Liver (tissue), 9 donors: Measurements from ENCODE around the gene CXorf65. TPM values are rescaled to one million over a fixed set of nuclear protein-coding genes. Genes with fewer than 3 reads are reported as not detected.

Experiments
- DNase-seq: peaks from one replicate; pipeline ENCODE4 v3.0.0-alpha.2; 2017; ENCODE audit warnings: low spot score
- H3K27ac ChIP-seq, 2 donors: one replicate each; pipeline ENCODE4 v1.7.0; 2013; ENCODE audit warnings: inconsistent platforms in 2 of 2, low read length in 2 of 2, control low read depth in 1 of 2, low read depth in 1 of 2, mild to moderate bottlenecking in 1 of 2
- H3K27me3 ChIP-seq, 4 donors: one replicate each; pipeline versions ENCODE4 v1.6.1 to v1.7.0; 2013; ENCODE audit warnings: low read length in 3 of 4, inconsistent platforms in 1 of 4, mild to moderate bottlenecking in 1 of 4, moderate library complexity in 1 of 4; ENCODE audit not compliant: control insufficient read depth in 4 of 4, insufficient read depth in 4 of 4
- H3K36me3 ChIP-seq, 4 donors: one replicate each; pipeline versions ENCODE4 v1.6.1 to v1.7.0; 2013; ENCODE audit warnings: low read length in 3 of 4, mild to moderate bottlenecking in 3 of 4, low read depth in 1 of 4, moderate library complexity in 1 of 4; ENCODE audit not compliant: control insufficient read depth in 4 of 4, insufficient read depth in 3 of 4
- H3K4me1 ChIP-seq, 4 donors: one replicate each; pipeline versions ENCODE4 v1.6.1 to v1.7.0; 2013; ENCODE audit warnings: low read length in 3 of 4, mild to moderate bottlenecking in 3 of 4, moderate library complexity in 1 of 4; ENCODE audit not compliant: control insufficient read depth in 4 of 4, insufficient read depth in 4 of 4
- H3K4me3 ChIP-seq, 3 donors: one replicate each; pipeline versions ENCODE4 v1.6.1 to v1.7.0; 2013; ENCODE audit warnings: low read length in 3 of 3, control low read depth in 1 of 3, low read depth in 1 of 3, mild to moderate bottlenecking in 1 of 3
- H3K9ac ChIP-seq, 2 donors: one replicate each; pipeline ENCODE4 v1.7.0; 2013; ENCODE audit warnings: low read length in 2 of 2, mild to moderate bottlenecking in 2 of 2, moderate library complexity in 2 of 2, control low read depth in 1 of 2, low read depth in 1 of 2
- H3K9me3 ChIP-seq, 4 donors: one replicate each; pipeline versions ENCODE4 v1.6.1 to v1.7.0; 2013; ENCODE audit warnings: low read length in 3 of 4; ENCODE audit not compliant: control insufficient read depth in 4 of 4
- ATF3 ChIP-seq: IDR thresholded peaks from 2 replicates; pipeline ENCODE4 v1.6.1; 2016; ENCODE audit warnings: antibody characterized with exemption
- EGR1 ChIP-seq, 2 donors: IDR thresholded peaks; 2 replicates each; pipeline ENCODE4 v1.6.1; 2016 to 2018; ENCODE audit warnings: antibody characterized with exemption in 2 of 2, low read depth in 2 of 2
- FOXA1 ChIP-seq: IDR thresholded peaks from 2 replicates; pipeline ENCODE4 v1.6.1; 2016; ENCODE audit warnings: antibody characterized with exemption
- FOXA2 ChIP-seq: IDR thresholded peaks from 2 replicates; pipeline ENCODE4 v1.6.1; 2016; ENCODE audit warnings: antibody characterized with exemption
- GABPA ChIP-seq, 2 donors: IDR thresholded peaks in 1 of 2; conservative IDR thresholded peaks in 1 of 2; 2 replicates each; pipeline ENCODE4 v1.6.1; 2016; ENCODE audit warnings: antibody characterized with exemption in 2 of 2, mild to moderate bottlenecking in 1 of 2, moderate library complexity in 1 of 2
- HNF4G ChIP-seq: IDR thresholded peaks from 2 replicates; pipeline ENCODE4 v1.6.1; 2016; ENCODE audit warnings: antibody characterized with exemption
- RAD21 ChIP-seq, 2 donors: IDR thresholded peaks; 2 replicates each; pipeline ENCODE4 v1.6.1; 2016; ENCODE audit warnings: antibody characterized with exemption in 2 of 2, mild to moderate bottlenecking in 2 of 2
- RXRA ChIP-seq, 2 donors: IDR thresholded peaks; 2 replicates each; pipeline ENCODE4 v1.6.1; 2017 to 2018; ENCODE audit warnings: antibody characterized with exemption in 2 of 2, mild to moderate bottlenecking in 1 of 2
- SP1 ChIP-seq: IDR thresholded peaks from 2 replicates; pipeline ENCODE4 v1.6.1; 2018; ENCODE audit warnings: antibody characterized with exemption, mild to moderate bottlenecking
- YY1 ChIP-seq: IDR thresholded peaks from 2 replicates; pipeline ENCODE4 v1.6.1; 2016; ENCODE audit warnings: antibody characterized with exemption, mild to moderate bottlenecking
- ZBTB33 ChIP-seq: IDR thresholded peaks from 2 replicates; pipeline ENCODE4 v1.6.1; 2016; ENCODE audit warnings: antibody characterized with exemption
- WGBS: extraction: QIAGEN DNeasy Blood & Tissue Kit; methylation state at CpG from one replicate; pipeline ENCODE4 v1.1.7; 2013; 5-methylcytosine and 5-hydroxymethylcytosine counted together
- polyA plus RNA-seq, 2 donors: library from polyadenylated mRNA; stranded (reverse) in 1 of 2; unstranded in 1 of 2; fragments of 200-250 nt in 1 of 2; fragments of >200 nt in 1 of 2; fragmentation: Nextera tagmentation in 1 of 2; extraction: Ambion mirVana in 1 of 2; gene quantifications; one replicate each; pipeline versions ENCODE4 v1.2.1 to v1.2.3, GENCODE V29; 2013 to 2015
- total RNA-seq, 2 donors: library from RNA; depleted of rRNA; stranded (reverse); fragments of >200 nt; gene quantifications; one replicate each; pipeline ENCODE4 v1.2.3, GENCODE V29; 2014
- TF ChIP-seq, protein P1 (sequence below): IDR thresholded peaks from 2 replicates; pipeline ENCODE4 v1.6.1; 2016; ENCODE audit warnings: antibody characterized with exemption, mild to moderate bottlenecking
- donor health status: healthy.
- donor health status: healthy.
- donor health status: healthy.
- donor health status: healthy.
- donor health status: healthy.

The CXorf65 gene
- total and polyA plus RNA-seq, 4 donors: not detected

- no peak for DNase-seq
- Histone ChIP-seq H3K36me3 (no peaks in the 10 kb centered on the region), H3K27ac (no peak overlapping the region), H3K9me3 (no peaks in the 10 kb centered on the region), H3K27me3 (no peaks in the 10 kb centered on the region), H3K4me3 (no peak overlapping the region), H3K4me1 (peaks cover 0 to 6% (median 3%) of the 10 kb centered on the region in 4 donors), H3K9ac (no peak overlapping the region)
- TF ChIP-seq EGR1 (IDR thresholded peaks at IDR 0.05; ENCODE audit: low read depth in 2 of 2): no peak
- no peak for TF ChIP-seq ZBTB33
- no peak for TF ChIP-seq RXRA (IDR thresholded peaks at IDR 0.05)
- no peak for TF ChIP-seq FOXA1
- TF ChIP-seq, protein P1, sequence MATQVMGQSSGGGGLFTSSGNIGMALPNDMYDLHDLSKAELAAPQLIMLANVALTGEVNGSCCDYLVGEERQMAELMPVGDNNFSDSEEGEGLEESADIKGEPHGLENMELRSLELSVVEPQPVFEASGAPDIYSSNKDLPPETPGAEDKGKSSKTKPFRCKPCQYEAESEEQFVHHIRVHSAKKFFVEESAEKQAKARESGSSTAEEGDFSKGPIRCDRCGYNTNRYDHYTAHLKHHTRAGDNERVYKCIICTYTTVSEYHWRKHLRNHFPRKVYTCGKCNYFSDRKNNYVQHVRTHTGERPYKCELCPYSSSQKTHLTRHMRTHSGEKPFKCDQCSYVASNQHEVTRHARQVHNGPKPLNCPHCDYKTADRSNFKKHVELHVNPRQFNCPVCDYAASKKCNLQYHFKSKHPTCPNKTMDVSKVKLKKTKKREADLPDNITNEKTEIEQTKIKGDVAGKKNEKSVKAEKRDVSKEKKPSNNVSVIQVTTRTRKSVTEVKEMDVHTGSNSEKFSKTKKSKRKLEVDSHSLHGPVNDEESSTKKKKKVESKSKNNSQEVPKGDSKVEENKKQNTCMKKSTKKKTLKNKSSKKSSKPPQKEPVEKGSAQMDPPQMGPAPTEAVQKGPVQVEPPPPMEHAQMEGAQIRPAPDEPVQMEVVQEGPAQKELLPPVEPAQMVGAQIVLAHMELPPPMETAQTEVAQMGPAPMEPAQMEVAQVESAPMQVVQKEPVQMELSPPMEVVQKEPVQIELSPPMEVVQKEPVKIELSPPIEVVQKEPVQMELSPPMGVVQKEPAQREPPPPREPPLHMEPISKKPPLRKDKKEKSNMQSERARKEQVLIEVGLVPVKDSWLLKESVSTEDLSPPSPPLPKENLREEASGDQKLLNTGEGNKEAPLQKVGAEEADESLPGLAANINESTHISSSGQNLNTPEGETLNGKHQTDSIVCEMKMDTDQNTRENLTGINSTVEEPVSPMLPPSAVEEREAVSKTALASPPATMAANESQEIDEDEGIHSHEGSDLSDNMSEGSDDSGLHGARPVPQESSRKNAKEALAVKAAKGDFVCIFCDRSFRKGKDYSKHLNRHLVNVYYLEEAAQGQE: no peak
- TF ChIP-seq HNF4G: no peak
- no peak for TF ChIP-seq ATF3
- TF ChIP-seq RAD21 (IDR thresholded peaks at IDR 0.05): no peak
- TF ChIP-seq GABPA (IDR thresholded peaks at IDR 0.05 in 1 of 2, conservative IDR thresholded peaks at IDR 0.05 in 1 of 2): no peak
- no peak for TF ChIP-seq YY1
- no peak for TF ChIP-seq SP1
- WGBS: 88% methylated on average over 8 of the region's 8 CpGs
Measured at GRCh38 chrX:71148278-71148663, 41.7 kb upstream of the CXorf65 start.

DNA sequence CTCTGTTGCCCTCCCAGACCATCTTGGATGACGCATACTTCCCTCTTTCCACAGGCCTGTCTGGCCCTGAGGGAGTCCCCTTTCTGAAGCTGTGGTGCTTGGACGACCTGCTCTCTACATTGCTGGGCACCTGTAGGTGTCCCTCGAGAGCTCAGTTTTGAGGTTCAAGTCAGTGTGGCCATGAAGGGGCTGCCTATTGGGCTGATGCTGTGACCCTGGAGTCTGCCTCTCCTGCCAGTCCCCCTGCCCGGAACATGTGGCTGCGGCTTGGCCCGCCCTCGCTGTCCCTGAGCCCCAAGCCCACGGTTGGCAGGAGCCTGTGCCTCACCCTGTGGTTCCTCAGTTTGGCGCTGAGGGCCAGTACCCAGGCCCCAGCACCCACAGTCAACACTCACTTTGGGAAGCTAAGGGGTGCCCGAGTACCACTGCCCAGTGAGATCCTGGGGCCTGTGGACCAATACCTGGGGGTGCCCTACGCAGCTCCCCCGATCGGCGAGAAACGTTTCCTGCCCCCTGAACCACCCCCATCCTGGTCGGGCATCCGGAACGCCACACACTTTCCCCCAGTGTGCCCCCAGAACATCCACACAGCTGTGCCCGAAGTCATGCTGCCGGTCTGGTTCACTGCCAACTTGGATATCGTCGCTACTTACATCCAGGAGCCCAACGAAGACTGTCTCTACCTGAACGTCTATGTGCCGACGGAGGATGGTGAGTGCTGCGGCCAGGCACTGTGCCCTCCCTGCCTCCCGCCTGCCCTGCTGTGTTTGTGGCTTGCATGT is 41.1 kb upstream of the CXorf65 start:
- no peak for TF ChIP-seq RXRA (IDR thresholded peaks at IDR 0.05)
- TF ChIP-seq FOXA2: no peak
- Histone ChIP-seq H3K9ac (no peak overlapping the region), H3K36me3 (peaks cover 0 to 2% (median 0%) of the 10 kb centered on the region in 4 donors), H3K27me3 (no peaks in the 10 kb centered on the region), H3K4me1 (peaks cover 0 to 6% (median 3%) of the 10 kb centered on the region in 4 donors), H3K4me3 (no peak overlapping the region), H3K9me3 (no peaks in the 10 kb centered on the region), H3K27ac (no peak overlapping the region)
- no peak for DNase-seq
- 92% methylated on average over 28 of the region's 28 CpGs for WGBS
